Measurements from ENCODE around the gene MLEC.

Gene MLEC

DNA sequence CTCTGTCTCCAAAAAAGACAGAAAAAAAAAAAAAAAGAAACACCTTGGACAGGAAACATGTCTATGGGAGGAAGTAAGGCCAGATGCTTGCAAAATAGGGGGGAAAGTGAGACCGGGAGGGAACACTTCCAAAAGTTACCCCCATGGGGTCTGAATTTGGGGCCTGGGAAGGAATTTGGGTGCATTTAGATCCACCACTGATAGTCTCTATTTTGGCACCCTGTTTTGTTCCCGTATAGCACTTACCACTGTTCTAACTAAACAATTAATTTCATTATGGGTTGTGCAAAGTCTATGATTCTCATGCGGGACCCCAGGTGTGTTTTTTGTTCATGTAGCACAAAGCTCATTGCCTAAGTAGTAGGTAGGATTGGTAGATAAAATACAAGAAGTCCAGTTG lies 1.4 kb upstream of the MLEC start:
- DNase-seq (ENCODE audit: low read depth in 2 of 2) = no peak
- H3K4me3 ChIP-seq (replicated peaks in 1 of 2; ENCODE audit: low read depth in 2 of 2, low read length in 2 of 2) = no peak overlapping the region
- TF ChIP-seq, protein P1, sequence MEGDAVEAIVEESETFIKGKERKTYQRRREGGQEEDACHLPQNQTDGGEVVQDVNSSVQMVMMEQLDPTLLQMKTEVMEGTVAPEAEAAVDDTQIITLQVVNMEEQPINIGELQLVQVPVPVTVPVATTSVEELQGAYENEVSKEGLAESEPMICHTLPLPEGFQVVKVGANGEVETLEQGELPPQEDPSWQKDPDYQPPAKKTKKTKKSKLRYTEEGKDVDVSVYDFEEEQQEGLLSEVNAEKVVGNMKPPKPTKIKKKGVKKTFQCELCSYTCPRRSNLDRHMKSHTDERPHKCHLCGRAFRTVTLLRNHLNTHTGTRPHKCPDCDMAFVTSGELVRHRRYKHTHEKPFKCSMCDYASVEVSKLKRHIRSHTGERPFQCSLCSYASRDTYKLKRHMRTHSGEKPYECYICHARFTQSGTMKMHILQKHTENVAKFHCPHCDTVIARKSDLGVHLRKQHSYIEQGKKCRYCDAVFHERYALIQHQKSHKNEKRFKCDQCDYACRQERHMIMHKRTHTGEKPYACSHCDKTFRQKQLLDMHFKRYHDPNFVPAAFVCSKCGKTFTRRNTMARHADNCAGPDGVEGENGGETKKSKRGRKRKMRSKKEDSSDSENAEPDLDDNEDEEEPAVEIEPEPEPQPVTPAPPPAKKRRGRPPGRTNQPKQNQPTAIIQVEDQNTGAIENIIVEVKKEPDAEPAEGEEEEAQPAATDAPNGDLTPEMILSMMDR (IDR thresholded peaks at IDR 0.05; ENCODE audit: low read depth, low read length) = no peak

DNA sequence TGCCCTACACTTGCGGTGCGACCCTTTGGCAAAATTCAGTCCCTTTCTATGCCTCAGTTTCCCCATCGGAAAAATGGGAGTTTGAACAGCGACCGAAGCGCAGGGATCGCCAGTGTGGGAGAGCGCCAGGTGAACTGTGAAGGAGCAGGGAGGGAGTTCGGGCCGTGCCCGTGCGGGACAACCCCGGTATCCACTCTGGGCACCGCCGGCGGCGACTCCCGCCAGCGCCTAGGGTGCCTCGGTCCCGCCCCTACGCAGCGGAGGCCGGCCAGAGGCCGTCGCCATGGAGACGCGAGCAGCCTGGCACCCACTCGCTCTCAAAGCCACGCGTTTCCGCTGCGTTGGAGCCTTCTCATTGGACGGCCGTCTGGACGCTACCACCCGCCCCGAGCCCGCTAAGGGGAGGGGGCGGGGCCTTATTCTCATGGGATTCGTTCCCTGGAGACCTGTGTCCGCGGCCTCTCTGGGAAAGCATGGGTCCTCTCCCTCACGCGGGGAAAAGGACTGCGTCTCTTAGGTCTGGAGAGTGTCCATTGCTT lies 729 bp upstream of the MLEC start:
- TF ChIP-seq, protein P1 (IDR thresholded peaks at IDR 0.05; ENCODE audit: low read depth, low read length) = no peak
- peak; percentile 98 for DNase-seq (ENCODE audit: low read depth in 2 of 2)
- peak overlapping the region; percentile 77 to 84 for H3K4me3 ChIP-seq (replicated peaks in 1 of 2; ENCODE audit: low read depth in 2 of 2, low read length in 2 of 2)

DNA sequence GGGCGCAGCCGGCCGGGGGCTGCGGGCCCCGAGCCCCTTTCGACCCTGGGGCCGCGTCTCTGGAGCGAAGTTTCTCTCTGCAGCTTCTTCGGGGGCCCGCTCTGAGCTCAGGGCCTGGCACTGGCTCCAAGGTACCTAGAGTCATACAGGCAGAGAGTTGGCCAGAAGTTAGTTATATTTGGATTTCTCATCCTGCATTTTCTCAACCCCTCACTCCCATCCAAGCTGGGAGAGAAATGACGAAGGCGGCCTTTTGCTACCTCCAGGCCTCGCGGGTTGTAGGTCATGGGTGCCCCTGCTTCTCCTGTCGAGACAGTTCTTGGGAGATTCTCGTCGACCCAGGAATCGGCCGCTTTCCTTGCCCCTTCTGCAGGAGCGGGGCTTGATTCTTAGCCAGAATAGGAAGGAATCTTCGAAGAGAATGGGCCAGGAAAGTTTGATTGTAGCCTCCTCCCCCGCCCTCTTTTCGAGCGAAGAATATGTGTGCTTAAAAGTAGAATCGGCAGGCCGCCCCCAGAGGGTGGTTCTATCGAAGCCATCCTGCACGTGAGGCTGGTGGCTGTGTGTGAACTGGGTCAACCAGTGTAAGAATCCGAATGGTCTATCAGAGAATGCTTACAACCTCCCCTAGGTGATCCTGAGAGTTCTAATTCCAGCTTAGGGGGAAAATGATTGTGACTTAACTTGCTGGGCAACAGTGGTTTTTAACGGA lies 785 bp downstream of the MLEC start:
- TF ChIP-seq, protein P1 (IDR thresholded peaks at IDR 0.05; ENCODE audit: low read depth, low read length) = no peak
- peak overlapping the region; percentile 77 to 84 for H3K4me3 ChIP-seq (replicated peaks in 1 of 2; ENCODE audit: low read depth in 2 of 2, low read length in 2 of 2)
- DNase-seq (ENCODE audit: low read depth in 2 of 2) = peak in 1 of 2 donors; percentile 24

DNA sequence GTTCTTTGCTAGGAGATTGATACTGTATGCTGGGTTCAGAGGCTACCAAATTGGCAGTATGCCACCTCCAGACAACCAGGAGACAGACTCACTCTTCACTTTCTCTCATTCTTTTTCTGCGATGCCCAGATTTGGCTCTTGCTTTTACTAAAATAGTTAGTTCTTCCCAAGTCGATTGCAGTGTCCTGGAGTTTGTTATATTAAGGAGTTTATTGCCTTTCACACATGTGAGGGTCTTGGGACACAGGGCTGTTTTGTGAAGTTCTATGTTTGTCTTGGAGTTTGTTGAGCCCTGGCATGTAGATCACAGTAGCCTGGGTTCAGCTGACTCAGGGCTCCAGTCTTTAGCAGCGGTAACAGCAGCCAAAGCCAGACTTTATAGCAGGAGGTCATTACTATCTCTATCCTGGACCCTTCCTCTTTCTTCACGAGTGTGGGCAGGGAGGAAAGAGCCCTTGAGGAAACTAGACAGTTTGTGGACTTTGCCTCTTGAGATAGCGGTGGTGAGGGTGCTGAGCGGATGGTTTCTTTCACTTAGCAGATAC lies 1.6 kb downstream of the MLEC start:
- peak in 1 of 2 donors; percentile 49 for DNase-seq (ENCODE audit: low read depth in 2 of 2)
- TF ChIP-seq, protein P1 (IDR thresholded peaks at IDR 0.05; ENCODE audit: low read depth, low read length) = no peak

DNA sequence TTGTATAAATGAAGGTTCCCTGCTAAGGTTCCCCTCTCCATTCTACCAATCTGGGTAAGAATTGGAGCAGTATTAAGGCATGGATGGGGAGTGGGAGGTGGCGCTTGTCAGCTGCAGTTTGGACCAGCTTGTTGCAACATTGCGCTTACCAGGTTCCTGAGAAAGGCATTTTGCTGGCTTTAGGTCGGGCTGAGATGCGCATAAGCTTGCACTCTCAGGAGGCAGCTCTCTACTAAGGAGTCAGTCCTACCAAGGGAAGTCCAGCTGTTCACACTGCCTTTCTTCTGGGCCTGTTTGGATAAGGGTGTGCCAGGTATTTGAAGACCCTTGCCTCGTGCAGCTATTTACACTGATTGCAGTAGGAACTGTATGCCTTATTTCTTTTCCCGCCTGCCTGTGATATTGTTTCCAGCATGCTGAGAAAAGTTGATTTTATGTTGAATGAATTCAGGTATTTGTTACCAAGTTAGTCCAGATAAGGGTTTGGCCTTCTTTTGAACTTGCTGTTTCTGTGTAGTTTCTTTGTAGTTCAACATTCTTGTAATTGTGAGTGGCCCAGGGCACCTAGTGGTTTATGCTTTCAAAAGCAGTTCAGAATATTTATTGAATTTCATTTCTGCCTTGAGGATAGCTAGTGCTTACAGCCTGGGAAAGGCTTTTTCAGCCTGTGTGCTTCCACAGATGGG lies 2.6 kb downstream of the MLEC start:
- H3K4me3 ChIP-seq (replicated peaks in 1 of 2; ENCODE audit: low read depth in 2 of 2, low read length in 2 of 2) = peak overlapping the region in 1 of 2 donors; percentile 84
- TF ChIP-seq, protein P1 (IDR thresholded peaks at IDR 0.05; ENCODE audit: low read depth, low read length) = no peak
- no peak for DNase-seq (ENCODE audit: low read depth in 2 of 2)

More for the DNA sequence above, 1.6 kb downstream of the MLEC start:
- H3K4me3 ChIP-seq (replicated peaks in 1 of 2; ENCODE audit: low read depth in 2 of 2, low read length in 2 of 2) = peak overlapping the region; percentile 77 to 84

DNA sequence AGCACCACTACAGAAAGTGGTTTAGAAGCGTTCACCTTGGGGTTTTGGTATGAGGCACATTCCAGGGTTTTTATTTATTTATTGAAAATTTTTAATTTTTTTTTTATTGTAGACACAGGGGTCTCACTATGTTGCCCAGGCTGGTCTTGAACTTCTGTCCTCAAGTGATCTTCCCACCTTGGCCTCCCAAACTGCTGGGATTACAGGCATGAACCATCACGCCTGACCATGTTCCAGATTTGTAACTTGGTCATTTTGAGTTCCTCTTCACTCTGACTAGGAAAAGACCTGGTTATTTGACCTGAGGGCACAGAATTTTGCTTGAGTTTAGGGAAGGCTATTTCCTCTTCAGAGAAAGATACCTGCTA lies 3.1 kb downstream of the MLEC start:
- no peak for DNase-seq (ENCODE audit: low read depth in 2 of 2)
- TF ChIP-seq, protein P1 (IDR thresholded peaks at IDR 0.05; ENCODE audit: low read depth, low read length) = no peak
- H3K4me3 ChIP-seq (replicated peaks in 1 of 2; ENCODE audit: low read depth in 2 of 2, low read length in 2 of 2) = no peak overlapping the region
